Vagina (tissue), 2 donors: ENCODE measurements around the gene KISS1R.

Source experiments
- CTCF ChIP-seq, 3 experiments: fragments of 450-650 bp in 2 of 3; fragments of 200-600 bp in 1 of 3; sonication (generic) in 1 of 3; IDR thresholded peaks; one replicate each; pipeline ENCODE4 v1.5.1; 2017 to 2019; ENCODE audit warnings: antibody characterized with exemption in 3 of 3, mild to moderate bottlenecking in 2 of 3, moderate library complexity in 2 of 3
- POLR2AphosphoS5 ChIP-seq, 2 donors: sonication (generic); formaldehyde crosslinking; IDR thresholded peaks; one replicate each; pipeline ENCODE4 v1.9.0; 2017; ENCODE audit warnings: antibody characterized with exemption in 2 of 2, mild to moderate bottlenecking in 2 of 2, low read depth in 1 of 2; ENCODE audit not compliant: insufficient read depth in 1 of 2

DNA sequence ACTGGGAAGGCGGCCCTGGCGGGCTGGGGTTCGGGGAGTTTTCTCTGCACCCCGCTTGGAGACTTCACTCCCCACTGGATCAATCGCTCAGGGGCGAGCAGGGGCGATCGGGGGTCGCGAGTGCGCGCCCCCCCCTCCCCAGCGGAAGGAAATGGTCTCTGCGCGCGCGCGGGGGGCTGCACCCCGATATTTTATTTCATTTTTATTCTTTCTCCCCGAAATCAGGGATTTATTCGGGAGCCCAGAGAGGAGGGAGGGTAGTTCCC is 9.1 kb downstream of the KISS1R start:
- TF ChIP-seq POLR2AphosphoS5 (IDR thresholded peaks at IDR 0.05; ENCODE audit: insufficient read depth in 1 of 2, low read depth in 1 of 2) (no peak), CTCF (IDR thresholded peaks at IDR 0.05) (no peak)
